IMR-90 (cell line): ENCODE data around the gene CHMP6. TPM values are rescaled to one million over a fixed set of nuclear protein-coding genes. Genes with fewer than 3 reads are reported as not detected.

ENCODE experiments used
- ATAC-seq: fragments of 200-7000 bp; cut with Tn5 transposase; 2 replicates; pipeline ENCODE4 v1.9.1; 2020; ENCODE audit warnings: low read depth, mild to moderate bottlenecking, moderate library complexity
- BruUV-seq: library from RNA; stranded (reverse); fragments of 400-500 nt; replicated peaks from 2 replicates; lab custom pipeline; 2021; lab: Mats Ljungman, UMichigan
- CTCF ChIA-PET: fragments of 300-600 bp; formaldehyde crosslinking; extraction: SDS; loops from one replicate; lab custom pipeline; 2021; ENCODE audit warnings: antibody characterized with exemption; lab: Yijun Ruan, JAX
- POLR2A ChIA-PET: fragments of 300-600 bp; sonication (Branson Sonifier 250); formaldehyde crosslinking; loops from one replicate; lab custom pipeline; 2022; ENCODE audit warnings: antibody characterized with exemption; ENCODE audit not compliant: unreplicated experiment; lab: Charles Lee
- DNase-seq: peaks from one replicate; pipeline ENCODE4 v3.0.0; 2013
- H2AFZ ChIP-seq: replicated peaks from 2 replicates; pipeline ENCODE3; 2013; ENCODE audit warnings: low read length, mild to moderate bottlenecking; ENCODE audit not compliant: poor library complexity
- H2AK5ac ChIP-seq: 2 replicates; pipeline ENCODE4 v1.6.1; 2013; ENCODE audit warnings: low read depth, low read length, inconsistent platforms
- H2AK9ac ChIP-seq: replicated peaks from 2 replicates; pipeline ENCODE3; 2013; ENCODE audit warnings: mild to moderate bottlenecking, low read depth, low read length, moderate library complexity; ENCODE audit not compliant: poor library complexity
- H2BK120ac ChIP-seq: 2 replicates; pipeline ENCODE4 v1.6.1; 2013; ENCODE audit warnings: low read depth, low read length, inconsistent platforms
- H2BK15ac ChIP-seq: 3 replicates; pipeline ENCODE4 v1.6.1; 2013; ENCODE audit warnings: low read depth, low read length, inconsistent platforms
- H2BK20ac ChIP-seq: 2 replicates; pipeline ENCODE4 v1.6.1; 2013; ENCODE audit warnings: low read depth, mild to moderate bottlenecking, inconsistent platforms, low read length, moderate library complexity
- H2BK5ac ChIP-seq: 2 replicates; pipeline ENCODE4 v1.6.1; 2013; ENCODE audit warnings: mild to moderate bottlenecking, low read depth, low read length, inconsistent platforms; ENCODE audit not compliant: poor library complexity, severe bottlenecking
- H3K14ac ChIP-seq: replicated peaks from 2 replicates; pipeline ENCODE4 v1.6.1; 2013; ENCODE audit warnings: low read depth, low read length, inconsistent platforms
- H3K18ac ChIP-seq: 2 replicates; pipeline ENCODE4 v1.6.1; 2013; ENCODE audit warnings: low read depth, low read length, control low read depth
- H3K23ac ChIP-seq: 2 replicates; pipeline ENCODE4 v1.6.1; 2013; ENCODE audit warnings: low read depth, low read length, inconsistent platforms
- H3K27ac ChIP-seq: 2 replicates; pipeline ENCODE4 v1.5.1; 2013; ENCODE audit warnings: mild to moderate bottlenecking, control low read depth, low read length; ENCODE audit not compliant: insufficient read depth
- H3K27me3 ChIP-seq: 2 replicates; pipeline ENCODE4 v1.6.1; 2013; ENCODE audit warnings: low read length; ENCODE audit not compliant: control insufficient read depth, insufficient read depth
- H3K36me3 ChIP-seq: 2 replicates; pipeline ENCODE4 v1.6.1; 2013; ENCODE audit warnings: low read length, mixed read lengths; ENCODE audit not compliant: control insufficient read depth, insufficient read depth
- H3K4ac ChIP-seq: 2 replicates; pipeline ENCODE4 v1.6.1; 2013; ENCODE audit warnings: low read depth, low read length, inconsistent platforms
- H3K4me1 ChIP-seq: 2 replicates; pipeline ENCODE4 v1.6.1; 2013; ENCODE audit warnings: low read length, mixed read lengths; ENCODE audit not compliant: control insufficient read depth, insufficient read depth
- H3K4me2 ChIP-seq: 2 replicates; pipeline ENCODE4 v1.6.1; 2013; ENCODE audit warnings: low read depth, mild to moderate bottlenecking, control low read depth, low read length, moderate library complexity
- H3K4me3 ChIP-seq: 2 replicates; pipeline ENCODE4 v1.5.1; 2013; ENCODE audit warnings: low read depth, mild to moderate bottlenecking, control low read depth, low read length, moderate library complexity; ENCODE audit not compliant: insufficient read depth
- H3K56ac ChIP-seq: 2 replicates; pipeline ENCODE4 v1.6.1; 2013; ENCODE audit warnings: low read length, inconsistent platforms; ENCODE audit not compliant: insufficient read depth; ENCODE audit errors: extremely low read depth
- H3K79me1 ChIP-seq, 2 experiments: 2 replicates each; pipeline ENCODE4 v1.6.1; 2013; ENCODE audit warnings: low read length in 2 of 2, inconsistent platforms in 1 of 2, low read depth in 1 of 2
- H3K9ac ChIP-seq: 2 replicates; pipeline ENCODE4 v1.6.1; 2013; ENCODE audit warnings: low read depth, low read length, control low read depth
- H3K9me1 ChIP-seq: 2 replicates; pipeline ENCODE4 v1.6.1; 2013; ENCODE audit warnings: low read length, inconsistent platforms; ENCODE audit not compliant: insufficient read depth
- H3K9me3 ChIP-seq: 2 replicates; pipeline ENCODE4 v1.6.1; 2013; ENCODE audit warnings: low read length; ENCODE audit not compliant: control insufficient read depth, insufficient read depth
- H4K20me1 ChIP-seq: 2 replicates; pipeline ENCODE4 v1.6.1; 2013; ENCODE audit warnings: low read length, inconsistent platforms; ENCODE audit not compliant: insufficient read depth
- H4K5ac ChIP-seq: 2 replicates; pipeline ENCODE4 v1.6.1; 2013; ENCODE audit warnings: mild to moderate bottlenecking, low read depth, low read length, control low read depth
- H4K8ac ChIP-seq, 2 experiments: 2 replicates each; pipeline ENCODE4 v1.6.1; 2013; ENCODE audit warnings: low read depth in 2 of 2, low read length in 2 of 2, control low read depth in 1 of 2, inconsistent platforms in 1 of 2
- H4K91ac ChIP-seq: 2 replicates; pipeline ENCODE4 v1.6.1; 2013; ENCODE audit warnings: low read depth, low read length, inconsistent platforms; ENCODE audit not compliant: insufficient read depth
- BHLHE40 ChIP-seq: fragments of 150-350 bp; IDR thresholded peaks from 2 replicates; pipeline ENCODE4 v1.6.1; 2016; ENCODE audit warnings: mild to moderate bottlenecking, low read depth, low read length
- CEBPB ChIP-seq: IDR thresholded peaks from 2 replicates; pipeline ENCODE4 v1.6.1; 2012; ENCODE audit warnings: low read depth, low read length, improper control_type of control experiment
- CHD1 ChIP-seq: IDR thresholded peaks from 2 replicates; pipeline ENCODE4 v1.6.1; 2012; ENCODE audit warnings: low read depth, low read length, improper control_type of control experiment
- FOS ChIP-seq: fragments of 150-350 bp; IDR thresholded peaks from 2 replicates; pipeline ENCODE4 v1.6.1; 2016; ENCODE audit warnings: low read depth, low read length
- MAFK ChIP-seq: IDR thresholded peaks from 2 replicates; pipeline ENCODE4 v1.6.1; 2012; ENCODE audit warnings: low read depth, low read length, improper control_type of control experiment
- MAZ ChIP-seq: IDR thresholded peaks from 2 replicates; pipeline ENCODE4 v1.6.1; 2012; ENCODE audit warnings: low read depth, mild to moderate bottlenecking, low read length, improper control_type of control experiment, moderate library complexity, borderline replicate concordance
- MXI1 ChIP-seq: IDR thresholded peaks from 2 replicates; pipeline ENCODE4 v1.6.1; 2012; ENCODE audit warnings: low read depth, mild to moderate bottlenecking, low read length, moderate library complexity, borderline replicate concordance
- NFE2L2 ChIP-seq: fragments of 150-350 bp; IDR thresholded peaks from 2 replicates; pipeline ENCODE4 v1.6.1; 2016; ENCODE audit warnings: low read depth, mild to moderate bottlenecking, low read length
- POLR2A ChIP-seq: IDR thresholded peaks from 2 replicates; pipeline ENCODE4 v1.6.1; 2012; ENCODE audit warnings: mild to moderate bottlenecking, low read depth, low read length
- RAD21 ChIP-seq: IDR thresholded peaks from 2 replicates; pipeline ENCODE4 v1.6.1; 2012; ENCODE audit warnings: low read length, improper control_type of control experiment
- RCOR1 ChIP-seq: IDR thresholded peaks from 2 replicates; pipeline ENCODE4 v1.6.1; 2012; ENCODE audit warnings: mild to moderate bottlenecking, low read length, improper control_type of control experiment; ENCODE audit not compliant: insufficient replicate concordance
- RFX5 ChIP-seq: IDR thresholded peaks from 2 replicates; pipeline ENCODE4 v1.8.0; 2012; ENCODE audit warnings: low read depth, mild to moderate bottlenecking, low read length, moderate library complexity
- SMC3 ChIP-seq: fragments of 150-350 bp; IDR thresholded peaks from 2 replicates; pipeline ENCODE4 v1.6.1; 2016; ENCODE audit warnings: low read depth, mild to moderate bottlenecking, antibody characterized with exemption, low read length, moderate library complexity
- WGBS, 2 experiments: methylation state at CpG; one replicate each; pipeline versions ENCODE4 v1.1.5 to v1.1.7; 2013; ENCODE audit warnings: missing lambda C conversion rate in 2 of 2; ENCODE audit not compliant: insufficient read length in 1 of 2; ENCODE audit errors: extremely low coverage in 2 of 2; 5-methylcytosine and 5-hydroxymethylcytosine counted together
- dilution Hi-C: fragments of 300-500 bp; cut with HindIII; formaldehyde crosslinking; loops from one replicate; pipeline ENCODE4 v1.14.3; 2018; ENCODE audit warnings: low sequenced_read_pairs; ENCODE audit not compliant: unreplicated experiment
- in situ Hi-C: fragments of 300-500 bp; cut with MboI; formaldehyde crosslinking; loops from 3 replicates; pipeline ENCODE4 v1.14.3; 2019; ENCODE audit warnings: low sequenced_read_pairs, inconsistent platforms, mixed read lengths
- intact Hi-C: fragments of 100-400 bp; cut with micrococcal nuclease; formaldehyde crosslinking; loops from 2 replicates; pipeline ENCODE4 v1.10.0; 2022
- polyA plus RNA-seq, 3 experiments: library from polyadenylated mRNA; depleted of rRNA; stranded (reverse); fragments of >200 nt; gene quantifications; 2 replicates each; pipeline ENCODE4 v1.2.3, GENCODE V29; 2012; ENCODE audit warnings: low replicate concordance in 1 of 3
- total RNA-seq: library from RNA; depleted of rRNA; stranded (reverse); fragments of >200 nt; gene quantifications from 2 replicates; pipeline ENCODE4 v1.2.3, GENCODE V29; 2012
- TF ChIP-seq, protein P1 (sequence below): conservative IDR thresholded peaks from 2 replicates; pipeline ENCODE4 v1.5.1; 2012; ENCODE audit warnings: mild to moderate bottlenecking, low read depth, low read length, improper control_type of control experiment
- TF ChIP-seq, protein P2 (sequence below): fragments of 150-350 bp; IDR thresholded peaks from 2 replicates; pipeline ENCODE4 v1.6.1; 2017; ENCODE audit warnings: mild to moderate bottlenecking, antibody characterized with exemption, low read length, low read depth

Gene CHMP6
- total and polyA plus RNA-seq, 2 of the 4 experiments (the other 2 are of a cell fraction): 5.0 to 40.3 TPM

DNA sequence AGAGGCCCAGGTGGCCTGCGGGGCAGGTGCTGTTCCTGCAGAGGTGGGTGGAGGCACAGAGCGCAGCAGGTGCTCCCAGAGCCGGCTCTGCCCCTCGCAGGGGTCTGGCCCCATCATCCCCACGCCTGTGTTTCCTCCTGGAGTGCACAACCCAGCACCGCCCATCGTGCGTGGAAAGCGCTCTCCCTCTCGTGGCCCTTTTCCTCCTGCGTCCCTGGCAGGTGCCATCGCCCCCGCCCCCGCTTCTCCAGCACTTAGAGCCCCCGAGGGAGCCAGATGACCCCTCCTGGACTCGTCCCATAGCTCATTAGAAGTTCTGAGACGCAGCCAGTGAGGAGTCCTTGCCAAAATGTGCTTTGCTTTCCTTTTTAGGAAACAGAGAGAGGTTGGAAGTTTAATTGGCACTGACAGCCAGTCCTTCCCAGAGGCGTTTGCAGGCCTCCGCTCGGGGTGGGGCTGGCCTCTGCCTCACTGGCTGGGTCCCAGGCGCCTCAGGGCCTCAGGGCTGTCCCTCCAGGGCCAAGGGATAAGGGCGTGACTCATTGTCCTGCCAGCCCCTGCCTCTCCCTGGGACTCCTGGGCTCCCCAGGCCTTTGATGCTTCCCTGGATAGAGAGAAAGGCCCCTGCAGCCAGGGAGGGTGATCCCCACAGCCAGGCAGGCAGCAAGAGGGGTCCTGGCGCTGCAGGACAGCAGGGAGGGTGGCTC is 32.2 kb upstream of the CHMP6 start:
- 0 out of 4 replicates have a peak, but pooled peaks cover 0 to 2% of the 10 kb centered on the region in 2 experiments for H3K79me1 ChIP-seq
- H3K27ac ChIP-seq: peak overlapping the region; percentile 47
- peaks cover 13% of the 10 kb centered on the region for H3K4me1 ChIP-seq
- H2AK5ac ChIP-seq: peak overlapping the region; percentile 92
- H4K8ac ChIP-seq: peak overlapping the region; percentile 71 to 96
- no peak overlapping the region; the same call in 1 of the 2 replicates for H3K56ac ChIP-seq
- peak overlapping the region; percentile 12; the same call in 1 of the 2 replicates for H3K18ac ChIP-seq
- intact Hi-C loops (no loop called here), in situ Hi-C loops (no loop called here), dilution Hi-C loops (no loop called here)
- no peaks in the 10 kb centered on the region for H3K9me3 ChIP-seq
- peak overlapping the region; percentile 56; the same call in 1 of the 2 replicates for H2BK20ac ChIP-seq
- H3K27me3 ChIP-seq: no peaks in the 10 kb centered on the region
- POLR2A ChIA-PET: no interaction called here
- 0 out of 2 replicates have a peak, but pooled peaks cover 10% of the 10 kb centered on the region for H3K9me1 ChIP-seq
- H2BK15ac ChIP-seq: peak overlapping the region; percentile 56
- no peak overlapping the region for H3K4me3 ChIP-seq
- H2AFZ ChIP-seq: peak overlapping the region; percentile 79
- peak overlapping the region; percentile 42 for H3K9ac ChIP-seq
- peak overlapping the region; percentile 81 for H2BK120ac ChIP-seq
- H4K20me1 ChIP-seq: no peaks in the 10 kb centered on the region
- no peak overlapping the region for H3K4me2 ChIP-seq
- peak overlapping the region; percentile 45; the same call in 1 of the 2 replicates for H4K5ac ChIP-seq
- peak; percentile 92 for ATAC-seq
- peak overlapping the region; percentile 91 for H2AK9ac ChIP-seq
- H3K14ac ChIP-seq: peak overlapping the region; percentile 89
- peak overlapping the region; percentile 76 for H3K4ac ChIP-seq
- peak overlapping the region; percentile 12 for H2BK5ac ChIP-seq
- CTCF ChIA-PET: no interaction called here
- no peak overlapping the region for H3K23ac ChIP-seq
- no TSS peak for BruUV-seq
- WGBS, 2 experiments: 37% methylated on average over 20 of the region's 23 CpGs; no CpG with 5 or more reads in 1 of the 2 experiments
- peak overlapping the region; percentile 85 for H4K91ac ChIP-seq
- H3K36me3 ChIP-seq: peaks cover 7% of the 10 kb centered on the region; the same call in 1 of the 2 replicates
- DNase-seq: peak; percentile 48
- TF ChIP-seq SMC3: no peak
- TF ChIP-seq CEBPB: no peak
- no peak for TF ChIP-seq MXI1
- no peak for TF ChIP-seq FOS
- no peak for TF ChIP-seq CHD1
- TF ChIP-seq RAD21: no peak
- TF ChIP-seq, protein P1, sequence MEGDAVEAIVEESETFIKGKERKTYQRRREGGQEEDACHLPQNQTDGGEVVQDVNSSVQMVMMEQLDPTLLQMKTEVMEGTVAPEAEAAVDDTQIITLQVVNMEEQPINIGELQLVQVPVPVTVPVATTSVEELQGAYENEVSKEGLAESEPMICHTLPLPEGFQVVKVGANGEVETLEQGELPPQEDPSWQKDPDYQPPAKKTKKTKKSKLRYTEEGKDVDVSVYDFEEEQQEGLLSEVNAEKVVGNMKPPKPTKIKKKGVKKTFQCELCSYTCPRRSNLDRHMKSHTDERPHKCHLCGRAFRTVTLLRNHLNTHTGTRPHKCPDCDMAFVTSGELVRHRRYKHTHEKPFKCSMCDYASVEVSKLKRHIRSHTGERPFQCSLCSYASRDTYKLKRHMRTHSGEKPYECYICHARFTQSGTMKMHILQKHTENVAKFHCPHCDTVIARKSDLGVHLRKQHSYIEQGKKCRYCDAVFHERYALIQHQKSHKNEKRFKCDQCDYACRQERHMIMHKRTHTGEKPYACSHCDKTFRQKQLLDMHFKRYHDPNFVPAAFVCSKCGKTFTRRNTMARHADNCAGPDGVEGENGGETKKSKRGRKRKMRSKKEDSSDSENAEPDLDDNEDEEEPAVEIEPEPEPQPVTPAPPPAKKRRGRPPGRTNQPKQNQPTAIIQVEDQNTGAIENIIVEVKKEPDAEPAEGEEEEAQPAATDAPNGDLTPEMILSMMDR: no peak
- TF ChIP-seq NFE2L2: no peak
- TF ChIP-seq MAZ: no peak
- TF ChIP-seq RFX5: no peak
- TF ChIP-seq, protein P2, sequence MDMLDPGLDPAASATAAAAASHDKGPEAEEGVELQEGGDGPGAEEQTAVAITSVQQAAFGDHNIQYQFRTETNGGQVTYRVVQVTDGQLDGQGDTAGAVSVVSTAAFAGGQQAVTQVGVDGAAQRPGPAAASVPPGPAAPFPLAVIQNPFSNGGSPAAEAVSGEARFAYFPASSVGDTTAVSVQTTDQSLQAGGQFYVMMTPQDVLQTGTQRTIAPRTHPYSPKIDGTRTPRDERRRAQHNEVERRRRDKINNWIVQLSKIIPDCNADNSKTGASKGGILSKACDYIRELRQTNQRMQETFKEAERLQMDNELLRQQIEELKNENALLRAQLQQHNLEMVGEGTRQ: no peak
- no peak for TF ChIP-seq MAFK
- no peak for TF ChIP-seq RCOR1
- no peak for TF ChIP-seq BHLHE40
- no peak for TF ChIP-seq POLR2A
